Hepatocyte (in vitro differentiated cells): Measurements from ENCODE around the gene SGMS2.

Experiments
- CTCF ChIP-seq: fragments of 200-600 bp; sonication (generic); IDR thresholded peaks from 2 replicates; pipeline ENCODE4 v1.5.1; 2016; ENCODE audit warnings: antibody characterized with exemption, mild to moderate bottlenecking; ENCODE audit not compliant: poor library complexity
- EZH2 ChIP-seq: fragments of 200-600 bp; sonication (generic); IDR thresholded peaks from 2 replicates; pipeline ENCODE4 v1.6.1; 2016; ENCODE audit warnings: antibody characterized with exemption, mild to moderate bottlenecking, borderline replicate concordance

GRCh38 chr4:107893171-107894137 lies 68.7 kb downstream of the SGMS2 start:
- TF ChIP-seq CTCF: no peak
- no peak for TF ChIP-seq EZH2
